AG04450 (cell line): ENCODE data around the gene NOS3. TPM values are rescaled to one million over a fixed set of nuclear protein-coding genes. Genes with fewer than 3 reads are reported as not detected.

ENCODE experiments used
- CTCF ChIA-PET: fragments of 300-600, 350-600 bp; formaldehyde crosslinking; extraction: SDS; loops from one replicate; lab custom pipeline; 2022; ENCODE audit warnings: antibody characterized with exemption, inconsistent platforms; lab: Charles Lee
- POLR2A ChIA-PET: fragments of 350-600 bp; formaldehyde crosslinking; extraction: SDS; loops from one replicate; lab custom pipeline; 2021; ENCODE audit warnings: antibody characterized with exemption, inconsistent platforms; lab: Yijun Ruan, JAX
- DNase-seq: peaks from one replicate; pipeline ENCODE4 v3.0.0-alpha.2; 2011; ENCODE audit warnings: low read depth, low spot score
- H3K27ac ChIP-seq: one replicate; pipeline ENCODE4 v1.5.1; 2012; ENCODE audit warnings: low read depth, low read length, control low read depth
- H3K27me3 ChIP-seq: one replicate; pipeline ENCODE4 v1.6.0; 2012; ENCODE audit warnings: low read length; ENCODE audit not compliant: control insufficient read depth, insufficient read depth
- H3K4me3 ChIP-seq: 2 replicates; pipeline ENCODE4 v1.5.1; 2011; ENCODE audit warnings: mild to moderate bottlenecking, low read depth, low read length, control low read depth
- H3K9me3 ChIP-seq: 2 replicates; pipeline ENCODE4 v1.5.1; 2012; ENCODE audit warnings: low read length; ENCODE audit not compliant: control insufficient read depth, insufficient read depth
- CTCF ChIP-seq: IDR thresholded peaks from 2 replicates; pipeline ENCODE4 v1.5.1; 2011; ENCODE audit warnings: low read depth, low read length, control low read depth, inconsistent platforms
- polyA plus RNA-seq: library from polyadenylated mRNA; depleted of rRNA; stranded (reverse); fragments of >200 nt; gene quantifications from 2 replicates; pipeline ENCODE4 v1.2.3, GENCODE V29; 2011

The NOS3 gene
- polyA plus RNA-seq, 1 experiment: 0.60 TPM

DNA sequence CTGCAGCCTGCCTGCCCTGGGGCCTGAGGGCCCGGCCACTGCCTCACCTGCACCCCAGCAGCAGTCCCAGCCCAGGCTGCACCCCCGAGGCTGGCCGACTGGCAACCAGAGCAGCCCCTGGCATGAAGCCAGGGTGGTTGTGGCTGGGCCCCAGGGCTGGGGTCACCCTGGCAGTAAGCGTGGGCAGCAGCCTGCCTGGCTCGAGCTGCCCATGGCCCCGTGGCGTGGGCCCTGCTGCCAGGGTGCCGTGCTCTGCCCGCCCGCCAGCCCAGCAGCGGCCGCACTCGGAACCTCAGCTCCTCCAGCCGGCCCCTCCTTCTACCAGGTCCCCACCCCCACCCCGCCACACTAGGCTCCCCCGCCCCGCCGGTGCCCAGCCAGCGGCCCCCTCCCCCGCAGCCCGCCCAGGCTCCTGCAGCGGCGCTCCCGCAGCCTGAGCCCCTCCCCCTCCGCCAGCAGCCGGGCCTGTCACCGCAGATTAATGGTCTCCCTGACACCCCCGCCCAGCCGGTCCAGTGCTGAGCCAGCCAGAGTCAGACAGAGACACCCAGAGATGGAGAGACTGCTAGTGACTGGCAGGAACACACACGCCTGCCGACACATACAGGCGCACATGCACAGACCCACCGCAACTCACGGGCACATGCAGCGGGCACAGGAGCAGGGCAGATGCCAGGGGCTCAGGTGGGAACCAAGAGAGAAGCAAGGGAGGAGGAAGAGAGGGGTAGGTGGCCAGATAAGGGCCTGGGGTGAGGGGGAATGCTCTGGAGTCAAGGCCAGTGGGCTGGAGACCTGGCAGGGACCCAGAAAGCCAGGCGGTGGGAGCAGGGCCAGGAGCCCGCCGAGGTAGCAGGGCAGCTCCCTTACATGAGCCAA is 35.1 kb upstream of the NOS3 start:
- Histone ChIP-seq H3K27ac (no peak overlapping the region), H3K27me3 (peaks cover 11% of the 10 kb centered on the region), H3K4me3 (peak overlapping the region; percentile 29), H3K9me3 (no peaks in the 10 kb centered on the region; the same call in 1 of the 2 replicates)
- TF ChIP-seq CTCF: no peak
- POLR2A ChIA-PET: no interaction called here
- DNase-seq: no peak
- CTCF ChIA-PET: interaction anchor here (0.6 to 1.1 kb wide), 2 partner anchors 30 to 58 kb away, joined by 3 to 4 read pairs; no protein-coding TSS in a partner anchor

DNA sequence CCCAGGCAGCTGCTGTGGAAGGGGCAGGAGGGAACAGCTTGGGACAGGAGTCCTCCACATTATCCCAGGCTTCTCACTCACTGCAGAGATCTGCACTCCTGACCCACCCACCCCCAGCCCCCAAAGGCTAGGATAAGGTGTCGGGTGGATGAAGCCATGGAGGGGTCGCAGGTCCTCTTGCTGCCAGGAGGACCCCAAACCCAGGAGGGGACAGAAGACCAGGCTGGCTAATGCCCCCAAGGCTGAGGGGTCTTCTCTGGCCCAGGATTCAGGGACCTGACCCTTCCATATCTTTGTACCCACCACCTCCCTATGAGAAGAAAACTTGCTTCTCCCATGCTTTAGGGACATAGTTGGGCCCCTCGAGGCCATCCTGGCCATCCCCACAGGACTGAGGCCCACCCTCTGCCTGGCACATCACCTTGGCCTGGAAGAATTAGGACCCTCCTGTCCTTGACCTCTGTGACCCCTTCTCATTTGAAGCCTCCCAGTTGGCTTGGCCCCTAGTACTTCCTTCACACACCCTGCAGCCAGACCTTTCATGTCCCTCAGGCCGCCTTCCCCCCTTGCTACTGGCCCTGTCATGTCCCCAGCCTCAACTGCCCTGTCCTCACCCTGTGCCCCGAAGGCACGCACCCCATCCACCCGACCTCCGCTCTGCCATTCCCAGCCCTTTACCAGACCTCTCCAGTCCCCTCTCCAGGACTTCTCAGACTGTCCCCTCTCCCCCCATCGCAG is 34.3 kb upstream of the NOS3 start:
- TF ChIP-seq CTCF: no peak
- CTCF ChIA-PET: interaction anchor here (1.1 kb wide), 1 partner anchor 58 kb away, joined by 3 read pairs; no protein-coding TSS in a partner anchor

GRCh38 chr7:150957133-150958020 is 33.4 kb upstream of the NOS3 start:
- POLR2A ChIA-PET: no interaction called here
- peaks cover 11% of the 10 kb centered on the region for H3K27me3 ChIP-seq
- no peak for DNase-seq
- no peaks in the 10 kb centered on the region; the same call in 1 of the 2 replicates for H3K9me3 ChIP-seq
- no peak for TF ChIP-seq CTCF
- H3K4me3 ChIP-seq: no peak overlapping the region
- CTCF ChIA-PET: no interaction called here
- no peak overlapping the region for H3K27ac ChIP-seq

More for the DNA sequence above, 34.3 kb upstream of the NOS3 start:
- Histone ChIP-seq H3K27ac (no peak overlapping the region), H3K9me3 (no peaks in the 10 kb centered on the region; the same call in 1 of the 2 replicates), H3K27me3 (peaks cover 11% of the 10 kb centered on the region), H3K4me3 (no peak overlapping the region)
- DNase-seq: no peak
- POLR2A ChIA-PET: no interaction called here

GRCh38 chr7:150958062-150958552 is 32.7 kb upstream of the NOS3 start:
- no peaks in the 10 kb centered on the region; the same call in 1 of the 2 replicates for H3K9me3 ChIP-seq
- POLR2A ChIA-PET: no interaction called here
- no peak overlapping the region for H3K27ac ChIP-seq
- DNase-seq: no peak
- TF ChIP-seq CTCF: no peak
- peaks cover 11% of the 10 kb centered on the region for H3K27me3 ChIP-seq
- CTCF ChIA-PET: no interaction called here
- no peak overlapping the region for H3K4me3 ChIP-seq
